ENCODE data around the gene CNDP2.

Gene CNDP2

DNA sequence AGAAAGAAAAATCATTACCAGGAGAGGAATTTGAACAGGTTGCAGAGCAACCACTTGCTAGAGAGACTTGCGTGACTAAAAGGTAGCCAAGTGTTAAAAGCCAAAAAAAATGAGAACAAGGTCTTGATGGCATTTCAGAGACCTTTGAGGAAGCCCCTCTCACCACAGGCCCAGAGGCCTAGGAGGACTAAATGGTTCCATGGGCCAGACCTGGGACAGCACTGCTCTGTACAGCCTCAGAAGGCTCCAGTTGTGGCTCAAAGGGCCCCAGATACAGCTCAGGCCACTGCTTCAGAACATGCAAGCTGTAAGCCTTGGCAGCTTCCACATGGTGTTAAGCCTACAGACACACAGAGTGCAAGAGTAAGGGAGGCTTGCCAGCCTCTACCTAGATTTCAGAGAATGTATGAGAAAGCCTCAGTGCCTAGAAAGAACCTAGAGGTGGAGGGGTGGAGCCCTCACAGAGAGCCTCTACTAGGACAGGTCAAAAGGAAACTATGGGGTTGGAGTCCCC, 53.5 kb downstream of the CNDP2 start:
- DNase-seq (ENCODE audit: low read depth) = no peak
- no peak overlapping the region for H3K4me3 ChIP-seq (ENCODE audit: control insufficient read depth, low read depth, low read length)
- TF ChIP-seq, protein P1, sequence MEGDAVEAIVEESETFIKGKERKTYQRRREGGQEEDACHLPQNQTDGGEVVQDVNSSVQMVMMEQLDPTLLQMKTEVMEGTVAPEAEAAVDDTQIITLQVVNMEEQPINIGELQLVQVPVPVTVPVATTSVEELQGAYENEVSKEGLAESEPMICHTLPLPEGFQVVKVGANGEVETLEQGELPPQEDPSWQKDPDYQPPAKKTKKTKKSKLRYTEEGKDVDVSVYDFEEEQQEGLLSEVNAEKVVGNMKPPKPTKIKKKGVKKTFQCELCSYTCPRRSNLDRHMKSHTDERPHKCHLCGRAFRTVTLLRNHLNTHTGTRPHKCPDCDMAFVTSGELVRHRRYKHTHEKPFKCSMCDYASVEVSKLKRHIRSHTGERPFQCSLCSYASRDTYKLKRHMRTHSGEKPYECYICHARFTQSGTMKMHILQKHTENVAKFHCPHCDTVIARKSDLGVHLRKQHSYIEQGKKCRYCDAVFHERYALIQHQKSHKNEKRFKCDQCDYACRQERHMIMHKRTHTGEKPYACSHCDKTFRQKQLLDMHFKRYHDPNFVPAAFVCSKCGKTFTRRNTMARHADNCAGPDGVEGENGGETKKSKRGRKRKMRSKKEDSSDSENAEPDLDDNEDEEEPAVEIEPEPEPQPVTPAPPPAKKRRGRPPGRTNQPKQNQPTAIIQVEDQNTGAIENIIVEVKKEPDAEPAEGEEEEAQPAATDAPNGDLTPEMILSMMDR (IDR thresholded peaks at IDR 0.05; ENCODE audit: control insufficient read depth, insufficient read depth, low read depth, low read length, missing control alignments) = no peak

DNA sequence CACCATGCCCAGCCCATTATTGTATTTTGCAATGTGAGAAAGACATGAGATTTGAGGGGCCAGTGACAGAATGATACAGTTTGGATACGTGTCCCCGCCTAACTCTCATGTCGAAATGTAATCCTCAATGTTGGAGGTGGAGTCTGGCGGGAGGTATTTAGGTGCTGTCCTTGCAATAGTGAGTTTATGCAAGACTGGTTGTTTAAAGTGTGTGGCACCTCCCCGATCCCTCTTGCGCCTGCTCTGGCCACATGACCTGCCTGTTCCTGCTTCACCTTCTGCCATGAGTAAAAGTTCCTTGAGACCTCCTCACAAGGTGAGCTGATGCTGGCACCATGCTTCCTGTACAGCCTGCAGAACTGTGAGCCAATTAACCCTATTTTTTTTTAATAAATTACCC, 54.7 kb downstream of the CNDP2 start:
- DNase-seq (ENCODE audit: low read depth) = no peak
- H3K4me3 ChIP-seq (ENCODE audit: control insufficient read depth, low read depth, low read length) = no peak overlapping the region
- TF ChIP-seq, protein P1 (IDR thresholded peaks at IDR 0.05; ENCODE audit: control insufficient read depth, insufficient read depth, low read depth, low read length, missing control alignments) = no peak

DNA sequence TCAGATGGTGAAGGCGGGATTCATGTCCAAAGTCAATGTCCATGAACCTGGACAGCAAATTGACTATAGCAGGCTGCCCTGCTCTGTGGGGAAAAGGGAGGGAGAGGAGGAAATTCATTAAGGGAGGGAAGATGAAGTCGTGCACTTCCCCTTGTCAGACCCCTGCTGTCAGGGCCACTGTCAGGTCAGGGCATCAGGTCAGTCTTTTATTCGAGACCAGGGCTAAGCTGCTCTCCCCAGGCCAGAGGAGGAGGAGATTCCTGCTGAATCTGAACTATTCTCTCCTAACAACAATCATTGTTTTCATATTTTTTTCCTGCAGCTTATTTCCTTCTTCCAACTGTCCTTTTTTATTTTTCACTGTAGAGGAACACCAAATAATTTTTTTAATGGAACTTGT, 55.3 kb downstream of the CNDP2 start:
- TF ChIP-seq, protein P1 (IDR thresholded peaks at IDR 0.05; ENCODE audit: control insufficient read depth, insufficient read depth, low read depth, low read length, missing control alignments) = no peak
- no peak for DNase-seq (ENCODE audit: low read depth)
- no peak overlapping the region for H3K4me3 ChIP-seq (ENCODE audit: control insufficient read depth, low read depth, low read length)

DNA sequence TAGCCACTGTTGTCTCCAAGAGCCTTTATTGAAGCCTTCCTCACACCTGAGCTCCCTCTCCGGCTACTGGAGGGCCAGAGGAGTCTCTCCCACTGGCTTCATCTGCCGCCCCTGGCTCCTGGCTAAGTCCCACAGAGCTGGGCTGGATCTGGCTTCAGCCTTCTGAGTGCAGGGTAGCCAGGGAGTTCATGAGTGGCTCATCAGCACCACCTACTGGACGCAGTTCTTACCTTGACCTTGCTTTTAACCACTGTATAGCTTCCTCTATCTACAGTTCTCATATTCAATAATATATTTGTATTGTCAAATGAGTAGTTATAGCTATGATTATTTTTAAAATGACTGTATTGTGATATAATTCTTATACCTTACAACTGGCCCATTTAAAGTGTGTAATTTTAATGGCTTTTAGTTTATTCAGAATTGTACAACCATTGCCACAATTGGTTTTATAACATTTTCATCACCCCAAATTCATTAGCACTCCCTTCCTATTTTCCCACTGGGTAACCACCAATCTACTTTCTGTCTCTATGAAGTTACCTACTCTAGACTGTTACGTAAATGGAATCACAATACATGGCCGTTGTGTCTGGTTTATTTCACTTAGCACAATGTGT, 55.9 kb downstream of the CNDP2 start:
- peak; percentile 49 for DNase-seq (ENCODE audit: low read depth)
- TF ChIP-seq, protein P1 (IDR thresholded peaks at IDR 0.05; ENCODE audit: control insufficient read depth, insufficient read depth, low read depth, low read length, missing control alignments) = peak; percentile 82
- H3K4me3 ChIP-seq (ENCODE audit: control insufficient read depth, low read depth, low read length) = no peak overlapping the region

DNA sequence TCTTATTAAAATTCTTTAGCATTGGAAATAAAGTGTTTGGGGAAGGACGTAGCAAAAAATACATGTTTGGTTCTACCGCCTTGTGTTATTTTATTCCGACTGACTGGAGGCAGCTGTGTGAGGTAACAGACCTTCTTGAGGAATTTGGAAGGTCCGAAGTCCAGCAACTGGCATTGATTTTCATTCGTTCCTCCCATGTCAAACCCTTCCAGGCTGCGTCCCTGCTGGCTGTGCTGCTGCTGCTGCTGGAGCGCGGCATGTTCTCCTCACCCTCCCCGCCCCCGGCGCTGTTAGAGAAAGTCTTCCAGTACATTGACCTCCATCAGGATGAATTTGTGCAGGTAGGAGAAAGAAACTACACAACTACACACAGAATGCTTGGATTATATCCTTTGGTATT, 60.0 kb downstream of the CNDP2 start:
- no peak for DNase-seq (ENCODE audit: low read depth)
- H3K4me3 ChIP-seq (ENCODE audit: control insufficient read depth, low read depth, low read length) = no peak overlapping the region
- TF ChIP-seq, protein P1 (IDR thresholded peaks at IDR 0.05; ENCODE audit: control insufficient read depth, insufficient read depth, low read depth, low read length, missing control alignments) = no peak

DNA sequence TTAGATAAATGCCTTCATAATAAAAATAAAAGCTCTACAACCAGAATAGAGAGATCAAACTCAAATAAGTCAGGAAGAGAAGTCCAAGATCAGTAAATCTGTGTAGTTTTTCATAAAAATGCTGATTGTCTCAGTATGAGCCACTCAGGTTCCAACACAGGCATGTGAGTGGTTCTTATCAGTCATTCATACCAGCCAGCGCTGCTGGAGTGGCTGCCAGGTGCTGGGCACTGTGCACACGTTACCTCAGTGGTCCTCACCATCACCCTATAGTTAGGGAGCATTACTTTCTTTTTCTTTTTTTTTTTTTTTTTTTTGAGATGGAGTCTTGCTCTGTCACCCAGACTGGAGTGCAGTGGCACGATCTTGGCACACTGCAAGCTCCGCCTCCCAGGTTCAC, 61.9 kb downstream of the CNDP2 start:
- no peak overlapping the region for H3K4me3 ChIP-seq (ENCODE audit: control insufficient read depth, low read depth, low read length)
- TF ChIP-seq, protein P1 (IDR thresholded peaks at IDR 0.05; ENCODE audit: control insufficient read depth, insufficient read depth, low read depth, low read length, missing control alignments) = no peak
- no peak for DNase-seq (ENCODE audit: low read depth)

All from AG09309 (cell line).